ENCODE measurements around the gene MSH4.

DNA sequence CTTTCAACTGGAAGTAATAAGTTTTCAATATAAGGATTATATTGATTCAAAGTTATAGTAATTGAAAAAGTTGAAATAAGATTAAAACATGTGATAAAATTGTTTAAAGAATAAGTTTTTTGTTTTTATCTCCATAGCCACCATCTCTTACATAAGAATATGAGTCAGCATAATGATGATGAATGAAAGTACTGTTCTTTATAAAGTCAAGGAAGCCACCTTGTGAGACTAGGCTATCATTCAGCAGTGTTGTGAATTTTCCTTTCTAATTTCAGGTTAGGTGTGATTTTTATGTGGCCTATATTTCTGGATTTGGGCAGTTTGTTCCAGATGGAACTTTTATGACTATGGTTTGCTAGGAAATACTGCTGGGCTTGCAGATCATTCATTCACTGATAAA lies 157.9 kb downstream of the MSH4 start:
- TF ChIP-seq, protein P1, sequence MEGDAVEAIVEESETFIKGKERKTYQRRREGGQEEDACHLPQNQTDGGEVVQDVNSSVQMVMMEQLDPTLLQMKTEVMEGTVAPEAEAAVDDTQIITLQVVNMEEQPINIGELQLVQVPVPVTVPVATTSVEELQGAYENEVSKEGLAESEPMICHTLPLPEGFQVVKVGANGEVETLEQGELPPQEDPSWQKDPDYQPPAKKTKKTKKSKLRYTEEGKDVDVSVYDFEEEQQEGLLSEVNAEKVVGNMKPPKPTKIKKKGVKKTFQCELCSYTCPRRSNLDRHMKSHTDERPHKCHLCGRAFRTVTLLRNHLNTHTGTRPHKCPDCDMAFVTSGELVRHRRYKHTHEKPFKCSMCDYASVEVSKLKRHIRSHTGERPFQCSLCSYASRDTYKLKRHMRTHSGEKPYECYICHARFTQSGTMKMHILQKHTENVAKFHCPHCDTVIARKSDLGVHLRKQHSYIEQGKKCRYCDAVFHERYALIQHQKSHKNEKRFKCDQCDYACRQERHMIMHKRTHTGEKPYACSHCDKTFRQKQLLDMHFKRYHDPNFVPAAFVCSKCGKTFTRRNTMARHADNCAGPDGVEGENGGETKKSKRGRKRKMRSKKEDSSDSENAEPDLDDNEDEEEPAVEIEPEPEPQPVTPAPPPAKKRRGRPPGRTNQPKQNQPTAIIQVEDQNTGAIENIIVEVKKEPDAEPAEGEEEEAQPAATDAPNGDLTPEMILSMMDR (optimal IDR thresholded peaks at IDR 0.05 in 1 of 3, IDR thresholded peaks at IDR 0.05 in 1 of 3, conservative IDR thresholded peaks at IDR 0.05 in 1 of 3; ENCODE audit: extremely low read depth in 1 of 3, insufficient read depth in 2 of 3, low read length in 3 of 3): no peak
- TF ChIP-seq EZH2 (IDR thresholded peaks at IDR 0.05; ENCODE audit: low read length): no peak
